Neural cell (in vitro differentiated cells): Measurements from ENCODE around the gene PDE7B. TPM values are rescaled to one million over a fixed set of nuclear protein-coding genes. Genes with fewer than 3 reads are reported as not detected.

Source experiments
- H2AFZ ChIP-seq: fragments of 200-600, 300-800 bp; sonication (generic), shearing (Covaris generic); 2 replicates; pipeline ENCODE4 v1.6.0; 2014; ENCODE audit warnings: low read depth, mild to moderate bottlenecking, antibody characterized with exemption, low read length, moderate library complexity
- H3F3A ChIP-seq: fragments of 200-600 bp; shearing (Covaris generic); 2 replicates; pipeline ENCODE4 v1.6.1; 2016; ENCODE audit warnings: mild to moderate bottlenecking, moderate library complexity, mixed read lengths, antibody characterized with exemption, low read length; ENCODE audit not compliant: insufficient read depth, poor library complexity, severe bottlenecking
- H3K27ac ChIP-seq: fragments of 200-600, 300-800 bp; sonication (generic), shearing (Covaris generic); 2 replicates; pipeline ENCODE4 v1.5.1; 2014; ENCODE audit warnings: mild to moderate bottlenecking, low read length, moderate library complexity
- H3K27me3 ChIP-seq: fragments of 300-800, 200-600 bp; sonication (generic), shearing (Covaris generic); 2 replicates; pipeline ENCODE4 v1.6.0; 2014; ENCODE audit warnings: mild to moderate bottlenecking, low read depth, low read length, moderate library complexity; ENCODE audit not compliant: insufficient read depth
- H3K36me3 ChIP-seq: fragments of 300-800, 200-600 bp; sonication (generic), shearing (Covaris generic); 2 replicates; pipeline ENCODE4 v1.5.1; 2014; ENCODE audit warnings: mild to moderate bottlenecking, antibody characterized with exemption, low read length, moderate library complexity; ENCODE audit not compliant: insufficient read depth
- H3K4me2 ChIP-seq: fragments of 300-800, 200-600 bp; sonication (generic), shearing (Covaris generic); 2 replicates; pipeline ENCODE4 v1.6.0; 2014; ENCODE audit warnings: mild to moderate bottlenecking, low read length
- H3K4me3 ChIP-seq: fragments of 300-800, 200-600 bp; sonication (generic), shearing (Covaris generic); 2 replicates; pipeline ENCODE4 v1.5.1; 2014; ENCODE audit warnings: mild to moderate bottlenecking, low read length, moderate library complexity
- H3K79me2 ChIP-seq: fragments of 200-600 bp; shearing (Covaris generic); replicated peaks from 2 replicates; pipeline ENCODE4 v1.6.0; 2014; ENCODE audit warnings: mild to moderate bottlenecking, low read length, moderate library complexity; ENCODE audit not compliant: insufficient read depth
- H3K9ac ChIP-seq: fragments of 300-800, 200-600 bp; sonication (generic), shearing (Covaris generic); 2 replicates; pipeline ENCODE4 v1.6.1; 2016; ENCODE audit warnings: mild to moderate bottlenecking, low read length, mixed read lengths
- H3K9me2 ChIP-seq: fragments of 200-600 bp; shearing (Covaris generic); 2 replicates; pipeline ENCODE4 v1.6.1; 2016; ENCODE audit warnings: mild to moderate bottlenecking, low read length, mixed read lengths; ENCODE audit not compliant: insufficient read depth
- H3K9me3 ChIP-seq: fragments of 200-600, 300-800 bp; sonication (generic), shearing (Covaris generic); 2 replicates; pipeline ENCODE4 v1.6.1; 2016; ENCODE audit warnings: mild to moderate bottlenecking, mixed run types, low read length, moderate library complexity, mixed read lengths
- H4K20me1 ChIP-seq: fragments of 200-600 bp; shearing (Covaris generic); 2 replicates; pipeline ENCODE4 v1.6.1; 2016; ENCODE audit warnings: mild to moderate bottlenecking, mixed run types; ENCODE audit not compliant: insufficient read depth
- EP300 ChIP-seq: fragments of 450-650 bp; conservative IDR thresholded peaks from 2 replicates; pipeline ENCODE4 v1.6.1; 2014; ENCODE audit warnings: antibody characterized with exemption, mild to moderate bottlenecking, moderate library complexity; ENCODE audit not compliant: poor library complexity, severe bottlenecking
- EZH2 ChIP-seq: fragments of 200-600, 300-800 bp; shearing (Covaris generic), sonication (generic); IDR thresholded peaks from 2 replicates; pipeline ENCODE4 v1.6.1; 2014; ENCODE audit warnings: antibody characterized with exemption, low read length, borderline replicate concordance, mild to moderate bottlenecking; ENCODE audit not compliant: insufficient read depth, poor library complexity, severe bottlenecking
- MXI1 ChIP-seq: fragments of 450-650 bp; conservative IDR thresholded peaks from 2 replicates; pipeline ENCODE4 v1.6.1; 2014; ENCODE audit warnings: antibody characterized with exemption, mild to moderate bottlenecking; ENCODE audit not compliant: poor library complexity, severe bottlenecking
- POLR2AphosphoS5 ChIP-seq: IDR thresholded peaks from 2 replicates; pipeline ENCODE4 v1.6.1; 2012
- RAD21 ChIP-seq: fragments of 450-650 bp; conservative IDR thresholded peaks from 2 replicates; pipeline ENCODE4 v1.6.1; 2014; ENCODE audit warnings: antibody characterized with exemption, mild to moderate bottlenecking, moderate library complexity
- SMC3 ChIP-seq: fragments of 450-650 bp; conservative IDR thresholded peaks from 2 replicates; pipeline ENCODE4 v1.6.1; 2014; ENCODE audit warnings: antibody characterized with exemption, mild to moderate bottlenecking, moderate library complexity; ENCODE audit not compliant: poor library complexity
- TAF1 ChIP-seq: IDR thresholded peaks from 2 replicates; pipeline ENCODE4 v1.6.1; 2012; ENCODE audit warnings: low read depth
- polyA plus RNA-seq: library from polyadenylated mRNA; depleted of rRNA; stranded (reverse); fragments of >200 nt; gene quantifications from 2 replicates; pipeline ENCODE4 v1.2.3, GENCODE V29; 2014
- TF ChIP-seq, protein P1 (sequence below): fragments of 450-650 bp; IDR thresholded peaks from 2 replicates; pipeline ENCODE4 v1.5.1; 2014; ENCODE audit warnings: antibody characterized with exemption, mild to moderate bottlenecking, moderate library complexity; ENCODE audit not compliant: poor library complexity, severe bottlenecking
- TF ChIP-seq, protein P2 (sequence below): IDR thresholded peaks from 2 replicates; pipeline ENCODE4 v1.6.1; 2012; ENCODE audit warnings: borderline replicate concordance

Gene PDE7B
- polyA plus RNA-seq, 1 donor from 2014 or later = 5.9 TPM

DNA sequence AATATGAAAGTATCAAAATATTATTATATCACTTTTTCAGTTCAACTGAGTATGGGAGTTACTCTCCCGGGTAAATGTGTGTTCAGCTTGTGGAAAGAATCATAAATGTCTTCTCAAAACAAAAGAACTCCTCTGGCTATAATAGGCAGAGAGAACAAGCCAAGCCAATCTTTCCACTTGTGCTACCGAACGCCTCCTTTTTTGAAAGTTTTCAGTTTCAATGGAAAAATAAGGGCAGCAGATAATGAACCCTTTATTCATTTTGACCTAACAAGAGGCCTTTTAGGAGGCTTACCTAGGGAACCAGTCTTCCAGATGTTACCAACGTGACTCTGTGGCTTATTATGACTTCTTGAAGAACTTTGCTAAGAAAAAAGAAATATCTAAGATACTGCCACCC lies 67.5 kb downstream of the PDE7B start:
- H4K20me1 ChIP-seq = no peaks in the 10 kb centered on the region
- H3K4me2 ChIP-seq = no peak overlapping the region
- no peaks in the 10 kb centered on the region for H3K9me2 ChIP-seq
- no peaks in the 10 kb centered on the region for H3K9me3 ChIP-seq
- H3K4me3 ChIP-seq = no peak overlapping the region
- no peaks in the 10 kb centered on the region for H3K79me2 ChIP-seq
- no peaks in the 10 kb centered on the region for H3F3A ChIP-seq
- no peaks in the 10 kb centered on the region for H3K27me3 ChIP-seq
- no peak overlapping the region for H3K9ac ChIP-seq
- H3K36me3 ChIP-seq = no peaks in the 10 kb centered on the region
- H3K27ac ChIP-seq = no peak overlapping the region
- TF ChIP-seq RAD21 (no peak), EZH2 (no peak), POLR2AphosphoS5 (no peak), TAF1 (no peak), SMC3 (no peak), MXI1 (no peak), EP300 (no peak)
- TF ChIP-seq, protein P1, sequence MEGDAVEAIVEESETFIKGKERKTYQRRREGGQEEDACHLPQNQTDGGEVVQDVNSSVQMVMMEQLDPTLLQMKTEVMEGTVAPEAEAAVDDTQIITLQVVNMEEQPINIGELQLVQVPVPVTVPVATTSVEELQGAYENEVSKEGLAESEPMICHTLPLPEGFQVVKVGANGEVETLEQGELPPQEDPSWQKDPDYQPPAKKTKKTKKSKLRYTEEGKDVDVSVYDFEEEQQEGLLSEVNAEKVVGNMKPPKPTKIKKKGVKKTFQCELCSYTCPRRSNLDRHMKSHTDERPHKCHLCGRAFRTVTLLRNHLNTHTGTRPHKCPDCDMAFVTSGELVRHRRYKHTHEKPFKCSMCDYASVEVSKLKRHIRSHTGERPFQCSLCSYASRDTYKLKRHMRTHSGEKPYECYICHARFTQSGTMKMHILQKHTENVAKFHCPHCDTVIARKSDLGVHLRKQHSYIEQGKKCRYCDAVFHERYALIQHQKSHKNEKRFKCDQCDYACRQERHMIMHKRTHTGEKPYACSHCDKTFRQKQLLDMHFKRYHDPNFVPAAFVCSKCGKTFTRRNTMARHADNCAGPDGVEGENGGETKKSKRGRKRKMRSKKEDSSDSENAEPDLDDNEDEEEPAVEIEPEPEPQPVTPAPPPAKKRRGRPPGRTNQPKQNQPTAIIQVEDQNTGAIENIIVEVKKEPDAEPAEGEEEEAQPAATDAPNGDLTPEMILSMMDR = no peak
- TF ChIP-seq, protein P2, sequence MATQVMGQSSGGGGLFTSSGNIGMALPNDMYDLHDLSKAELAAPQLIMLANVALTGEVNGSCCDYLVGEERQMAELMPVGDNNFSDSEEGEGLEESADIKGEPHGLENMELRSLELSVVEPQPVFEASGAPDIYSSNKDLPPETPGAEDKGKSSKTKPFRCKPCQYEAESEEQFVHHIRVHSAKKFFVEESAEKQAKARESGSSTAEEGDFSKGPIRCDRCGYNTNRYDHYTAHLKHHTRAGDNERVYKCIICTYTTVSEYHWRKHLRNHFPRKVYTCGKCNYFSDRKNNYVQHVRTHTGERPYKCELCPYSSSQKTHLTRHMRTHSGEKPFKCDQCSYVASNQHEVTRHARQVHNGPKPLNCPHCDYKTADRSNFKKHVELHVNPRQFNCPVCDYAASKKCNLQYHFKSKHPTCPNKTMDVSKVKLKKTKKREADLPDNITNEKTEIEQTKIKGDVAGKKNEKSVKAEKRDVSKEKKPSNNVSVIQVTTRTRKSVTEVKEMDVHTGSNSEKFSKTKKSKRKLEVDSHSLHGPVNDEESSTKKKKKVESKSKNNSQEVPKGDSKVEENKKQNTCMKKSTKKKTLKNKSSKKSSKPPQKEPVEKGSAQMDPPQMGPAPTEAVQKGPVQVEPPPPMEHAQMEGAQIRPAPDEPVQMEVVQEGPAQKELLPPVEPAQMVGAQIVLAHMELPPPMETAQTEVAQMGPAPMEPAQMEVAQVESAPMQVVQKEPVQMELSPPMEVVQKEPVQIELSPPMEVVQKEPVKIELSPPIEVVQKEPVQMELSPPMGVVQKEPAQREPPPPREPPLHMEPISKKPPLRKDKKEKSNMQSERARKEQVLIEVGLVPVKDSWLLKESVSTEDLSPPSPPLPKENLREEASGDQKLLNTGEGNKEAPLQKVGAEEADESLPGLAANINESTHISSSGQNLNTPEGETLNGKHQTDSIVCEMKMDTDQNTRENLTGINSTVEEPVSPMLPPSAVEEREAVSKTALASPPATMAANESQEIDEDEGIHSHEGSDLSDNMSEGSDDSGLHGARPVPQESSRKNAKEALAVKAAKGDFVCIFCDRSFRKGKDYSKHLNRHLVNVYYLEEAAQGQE = no peak
- H2AFZ ChIP-seq = no peak overlapping the region

DNA sequence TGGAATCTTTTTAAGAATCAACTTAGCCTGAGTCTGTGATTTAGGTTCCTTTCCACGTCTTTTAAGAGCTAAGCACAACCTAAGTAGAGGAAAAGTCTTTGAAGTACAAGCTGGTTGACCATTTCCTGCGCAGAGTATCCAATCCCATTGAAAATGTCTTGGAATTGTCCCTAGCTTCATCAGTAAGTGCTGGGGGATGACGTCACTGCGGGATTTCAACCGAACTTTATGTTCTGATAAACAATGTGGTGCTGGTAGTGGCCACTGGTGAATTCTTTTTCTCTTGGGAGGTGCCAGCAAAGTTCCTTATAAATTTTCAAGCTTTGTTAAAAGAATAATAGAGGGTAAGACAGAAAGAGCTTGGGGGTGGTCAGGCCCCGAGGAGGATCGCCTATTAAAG lies 69.2 kb downstream of the PDE7B start:
- no peak overlapping the region for H3K4me2 ChIP-seq
- no peaks in the 10 kb centered on the region for H3K36me3 ChIP-seq
- H3K27ac ChIP-seq = no peak overlapping the region
- no peak overlapping the region for H3K4me3 ChIP-seq
- H4K20me1 ChIP-seq = no peaks in the 10 kb centered on the region
- H2AFZ ChIP-seq = no peak overlapping the region
- no peaks in the 10 kb centered on the region for H3K27me3 ChIP-seq
- no peaks in the 10 kb centered on the region for H3K79me2 ChIP-seq
- no peak overlapping the region for H3K9ac ChIP-seq
- H3F3A ChIP-seq = no peaks in the 10 kb centered on the region
- H3K9me3 ChIP-seq = no peaks in the 10 kb centered on the region
- no peaks in the 10 kb centered on the region for H3K9me2 ChIP-seq
- TF ChIP-seq SMC3 = no peak
- no peak for TF ChIP-seq EP300
- TF ChIP-seq RAD21 = no peak
- TF ChIP-seq TAF1 = no peak
- no peak for TF ChIP-seq MXI1
- TF ChIP-seq EZH2 = no peak
- TF ChIP-seq, protein P2 = no peak
- TF ChIP-seq POLR2AphosphoS5 = no peak
- TF ChIP-seq, protein P1 = no peak
